ENCODE results near the gene CDC25A. TPM values are rescaled to one million over a fixed set of nuclear protein-coding genes. Genes with fewer than 3 reads are reported as not detected.
A peak's percentile ranks its signal among the peaks of the same experiment; 100 is the strongest.

CDC25A gene
- total and polyA plus RNA-seq, 9 of the 15 experiments (the other 6 are each of a cell fraction or from before 2014, with no cell fraction given): 3.4 to 61.3 (median 51.8) TPM

DNA sequence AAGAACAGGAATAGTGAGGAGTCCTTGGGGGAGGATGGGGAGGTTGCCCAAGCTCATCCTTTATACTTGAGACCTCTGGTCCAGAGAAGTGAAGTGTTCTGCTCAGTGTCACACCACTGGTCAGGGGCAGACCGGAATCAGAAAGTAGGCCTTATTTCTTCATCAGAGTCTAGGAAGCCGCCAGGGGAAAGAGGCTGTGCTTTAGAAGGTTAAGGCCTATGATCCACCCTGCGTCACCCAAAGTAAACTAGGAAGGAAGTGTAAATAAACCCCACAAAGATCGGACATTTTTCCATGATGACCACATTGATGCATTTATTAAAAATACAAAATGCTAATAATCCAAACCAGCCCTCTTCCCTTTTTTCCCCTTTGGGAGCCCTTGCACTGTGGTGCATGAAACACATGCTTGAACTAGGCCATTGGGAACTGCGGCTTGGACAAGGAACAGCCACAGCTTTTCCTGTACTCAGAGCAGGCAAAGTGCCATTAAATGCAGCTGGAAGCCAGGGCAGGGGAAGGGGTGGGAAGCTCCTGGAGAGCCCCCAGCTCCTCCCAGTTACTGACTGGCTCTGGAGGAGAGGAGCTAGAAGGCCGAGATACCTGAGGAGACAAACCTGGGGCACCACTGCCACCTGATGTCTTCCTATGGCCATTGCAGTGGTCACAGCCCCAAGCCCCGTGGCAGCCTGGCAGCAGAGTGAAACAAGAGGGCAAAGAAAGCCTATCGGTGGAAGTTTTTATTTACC lies 37.0 kb downstream of the CDC25A start (continued):
- TF ChIP-seq, protein P1, sequence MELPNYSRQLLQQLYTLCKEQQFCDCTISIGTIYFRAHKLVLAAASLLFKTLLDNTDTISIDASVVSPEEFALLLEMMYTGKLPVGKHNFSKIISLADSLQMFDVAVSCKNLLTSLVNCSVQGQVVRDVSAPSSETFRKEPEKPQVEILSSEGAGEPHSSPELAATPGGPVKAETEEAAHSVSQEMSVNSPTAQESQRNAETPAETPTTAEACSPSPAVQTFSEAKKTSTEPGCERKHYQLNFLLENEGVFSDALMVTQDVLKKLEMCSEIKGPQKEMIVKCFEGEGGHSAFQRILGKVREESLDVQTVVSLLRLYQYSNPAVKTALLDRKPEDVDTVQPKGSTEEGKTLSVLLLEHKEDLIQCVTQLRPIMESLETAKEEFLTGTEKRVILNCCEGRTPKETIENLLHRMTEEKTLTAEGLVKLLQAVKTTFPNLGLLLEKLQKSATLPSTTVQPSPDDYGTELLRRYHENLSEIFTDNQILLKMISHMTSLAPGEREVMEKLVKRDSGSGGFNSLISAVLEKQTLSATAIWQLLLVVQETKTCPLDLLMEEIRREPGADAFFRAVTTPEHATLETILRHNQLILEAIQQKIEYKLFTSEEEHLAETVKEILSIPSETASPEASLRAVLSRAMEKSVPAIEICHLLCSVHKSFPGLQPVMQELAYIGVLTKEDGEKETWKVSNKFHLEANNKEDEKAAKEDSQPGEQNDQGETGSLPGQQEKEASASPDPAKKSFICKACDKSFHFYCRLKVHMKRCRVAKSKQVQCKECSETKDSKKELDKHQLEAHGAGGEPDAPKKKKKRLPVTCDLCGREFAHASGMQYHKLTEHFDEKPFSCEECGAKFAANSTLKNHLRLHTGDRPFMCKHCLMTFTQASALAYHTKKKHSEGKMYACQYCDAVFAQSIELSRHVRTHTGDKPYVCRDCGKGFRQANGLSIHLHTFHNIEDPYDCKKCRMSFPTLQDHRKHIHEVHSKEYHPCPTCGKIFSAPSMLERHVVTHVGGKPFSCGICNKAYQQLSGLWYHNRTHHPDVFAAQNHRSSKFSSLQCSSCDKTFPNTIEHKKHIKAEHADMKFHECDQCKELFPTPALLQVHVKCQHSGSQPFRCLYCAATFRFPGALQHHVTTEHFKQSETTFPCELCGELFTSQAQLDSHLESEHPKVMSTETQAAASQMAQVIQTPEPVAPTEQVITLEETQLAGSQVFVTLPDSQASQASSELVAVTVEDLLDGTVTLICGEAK (IDR thresholded peaks at IDR 0.05): no peak
- TF ChIP-seq, protein P1 (CRISPR knock-in tag; IDR thresholded peaks at IDR 0.05): no peak
- no peak for TF ChIP-seq DACH1 (IDR thresholded peaks at IDR 0.05; ENCODE audit: partially characterized antibody)
- TF ChIP-seq ETV5 (CRISPR knock-in tag; IDR thresholded peaks at IDR 0.05; ENCODE audit: low read depth): peak; percentile 45
- no peak for TF ChIP-seq NONO (IDR thresholded peaks at IDR 0.05; ENCODE audit: low read depth in 2 of 2, low read length in 1 of 2)
- no peak for TF ChIP-seq CBFA2T3 (IDR thresholded peaks at IDR 0.05)
- no peak for TF ChIP-seq KDM2B (CRISPR knock-in tag; IDR thresholded peaks at IDR 0.05)
- TF ChIP-seq, protein P2, sequence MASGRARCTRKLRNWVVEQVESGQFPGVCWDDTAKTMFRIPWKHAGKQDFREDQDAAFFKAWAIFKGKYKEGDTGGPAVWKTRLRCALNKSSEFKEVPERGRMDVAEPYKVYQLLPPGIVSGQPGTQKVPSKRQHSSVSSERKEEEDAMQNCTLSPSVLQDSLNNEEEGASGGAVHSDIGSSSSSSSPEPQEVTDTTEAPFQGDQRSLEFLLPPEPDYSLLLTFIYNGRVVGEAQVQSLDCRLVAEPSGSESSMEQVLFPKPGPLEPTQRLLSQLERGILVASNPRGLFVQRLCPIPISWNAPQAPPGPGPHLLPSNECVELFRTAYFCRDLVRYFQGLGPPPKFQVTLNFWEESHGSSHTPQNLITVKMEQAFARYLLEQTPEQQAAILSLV (tag; IDR thresholded peaks at IDR 0.05): no peak
- TF ChIP-seq ZEB2 (IDR thresholded peaks at IDR 0.05): no peak
- peak; percentile 38; the same call in 1 of the 2 replicates for TF ChIP-seq ZBTB7A (IDR thresholded peaks at IDR 0.05; ENCODE audit: borderline replicate concordance, control insufficient read depth, low read depth, low read length)
- no peak for TF ChIP-seq HSF4 (CRISPR knock-in tag; IDR thresholded peaks at IDR 0.05; ENCODE audit: borderline replicate concordance)
- no peak for TF ChIP-seq HMGN3 (IDR thresholded peaks at IDR 0.05; ENCODE audit: borderline replicate concordance, extremely low read depth, insufficient read length, low read depth, low read length)
- TF ChIP-seq SMC3 (conservative IDR thresholded peaks at IDR 0.05; ENCODE audit: insufficient read depth, low read depth, low read length): peak; percentile 86
- TF ChIP-seq ZZZ3 (IDR thresholded peaks at IDR 0.05): no peak
- TF ChIP-seq HOXB6 (CRISPR knock-in tag; IDR thresholded peaks at IDR 0.05; ENCODE audit: borderline replicate concordance): no peak
- no peak for TF ChIP-seq RBM34 (IDR thresholded peaks at IDR 0.05; ENCODE audit: borderline replicate concordance, insufficient read depth, low read length)
- no peak for TF ChIP-seq RBM39 (optimal IDR thresholded peaks at IDR 0.05; ENCODE audit: low read depth, low read length)
- no peak for TF ChIP-seq ZNF316 (IDR thresholded peaks at IDR 0.05)
- TF ChIP-seq ARID1B (IDR thresholded peaks at IDR 0.05): no peak
- no peak for TF ChIP-seq ZNF696 (CRISPR knock-in tag; conservative IDR thresholded peaks at IDR 0.05)
